ENCODE measurements around the gene AMFR.

Gene AMFR

DNA sequence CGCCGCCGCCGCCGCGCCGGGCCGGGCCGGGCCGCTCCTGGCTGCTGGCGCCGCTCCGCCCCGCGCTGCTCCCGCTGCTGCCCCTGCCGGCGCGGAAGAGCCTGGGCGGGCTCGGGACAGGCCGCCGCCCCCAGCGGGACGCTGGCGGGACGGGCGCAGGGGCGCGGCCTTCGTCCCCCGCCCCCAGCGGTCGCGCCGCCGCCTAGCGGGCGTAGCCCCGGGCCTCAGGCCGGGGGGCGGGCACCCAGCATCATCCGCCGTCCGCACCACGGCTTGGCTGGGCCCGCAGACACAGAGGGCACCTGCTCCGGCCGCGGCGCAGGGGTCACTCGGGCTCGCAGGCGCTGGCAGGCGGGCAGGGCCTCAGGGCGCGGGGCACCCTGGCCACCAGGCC is at the start of gene AMFR:
Gene AMFR, minus strand, starts transcription at position 107 of the 394 bp plus-strand sequence. CDS start 218 bp downstream, outside the sequence.
- DNase-seq = peak; percentile 78

DNA sequence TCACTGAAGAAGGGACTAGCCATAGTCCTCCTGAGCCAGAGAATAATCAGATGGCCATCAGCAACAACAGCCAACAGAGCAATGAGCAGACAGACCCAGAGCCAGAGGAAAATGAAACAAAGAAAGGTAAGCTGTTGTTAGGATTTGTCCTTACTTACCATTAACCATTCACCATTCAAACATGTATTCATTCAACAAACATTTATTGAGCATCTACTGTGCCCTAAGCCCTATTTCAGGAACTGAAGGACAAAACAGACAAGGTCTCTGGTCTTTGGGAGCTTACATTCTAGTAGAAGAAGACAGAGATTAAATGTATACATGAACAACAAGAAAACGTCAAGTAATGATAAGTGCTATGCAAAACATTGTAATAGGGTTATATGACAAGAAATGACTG is 45.3 kb upstream of the AMFR start:
- DNase-seq = no peak

DNA sequence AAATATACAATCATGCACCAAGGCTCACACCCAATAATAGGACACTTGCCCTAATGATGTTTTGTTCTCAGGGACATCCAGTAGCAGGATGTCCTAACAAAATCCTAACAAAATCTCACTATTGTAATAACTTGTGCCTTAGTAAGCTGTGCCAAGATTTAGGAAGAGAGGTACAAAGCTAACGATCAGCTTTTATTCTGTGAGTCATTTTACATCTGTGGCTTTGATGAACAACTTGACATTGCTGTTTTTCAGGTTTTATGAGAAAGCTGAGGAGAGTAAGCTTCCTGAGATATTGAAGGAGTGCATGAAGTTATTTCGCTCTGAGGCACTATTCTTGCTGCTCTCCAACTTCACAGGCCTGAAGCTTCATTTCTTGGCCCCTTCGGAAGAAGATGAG is 44.9 kb upstream of the AMFR start:
- no peak for DNase-seq

DNA sequence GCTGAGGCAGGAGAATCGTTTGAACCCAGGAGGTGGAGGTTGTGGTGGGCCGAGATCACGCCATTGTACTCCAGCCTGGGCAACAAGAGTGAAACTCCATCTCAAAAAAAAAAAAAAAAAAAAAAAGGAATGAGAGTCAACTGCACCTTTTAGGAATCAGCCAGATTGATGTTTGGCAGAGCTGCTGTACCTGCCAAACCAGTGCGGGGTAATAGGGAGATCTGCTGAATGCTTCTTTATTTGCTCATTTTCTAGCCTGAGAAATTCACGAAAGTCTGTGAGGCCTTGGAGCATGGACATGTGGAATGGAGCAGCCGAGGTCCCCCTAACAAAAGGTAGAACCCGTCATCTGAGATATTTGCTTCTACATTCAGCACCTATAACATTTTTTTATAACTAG is 44.4 kb upstream of the AMFR start:
- no peak for DNase-seq

DNA sequence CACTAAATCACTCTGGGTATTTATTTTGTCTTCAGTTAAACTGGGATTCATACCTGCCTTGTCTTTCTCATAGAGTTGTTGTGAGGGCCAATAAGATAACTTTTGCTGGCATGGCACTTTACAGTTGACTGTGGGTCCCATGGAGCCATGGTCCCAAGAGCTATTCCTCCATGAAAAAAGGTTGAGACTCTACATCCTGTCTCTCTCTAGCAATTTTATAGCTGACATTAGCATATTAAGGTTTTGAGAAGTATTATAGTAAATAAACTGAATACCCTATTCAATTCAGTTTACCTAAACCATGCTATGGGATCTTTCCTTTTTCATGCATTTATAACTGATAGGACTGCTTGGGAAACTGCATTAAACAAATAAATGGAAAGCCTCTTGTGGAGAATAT is 43.5 kb upstream of the AMFR start:
- DNase-seq = no peak

DNA sequence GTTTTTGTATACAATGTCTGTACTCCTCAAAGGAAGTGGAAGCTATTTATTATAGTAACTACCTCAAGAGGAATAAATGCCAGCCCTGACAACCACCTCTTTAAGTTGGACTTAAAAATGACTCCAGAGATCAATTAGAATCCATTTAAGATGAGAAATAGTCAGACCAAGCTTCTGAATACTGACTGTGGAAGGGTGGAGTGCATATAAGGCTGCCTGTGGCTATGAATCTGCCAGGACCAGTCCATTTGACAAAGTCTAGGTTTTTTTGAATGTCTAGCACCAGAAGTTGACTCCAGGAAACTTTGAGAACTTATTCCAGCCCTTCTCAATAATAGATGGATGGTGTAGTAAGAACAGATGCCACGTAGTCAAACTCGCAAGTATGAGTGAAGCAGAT is 41.0 kb upstream of the AMFR start:
- DNase-seq = no peak

DNA sequence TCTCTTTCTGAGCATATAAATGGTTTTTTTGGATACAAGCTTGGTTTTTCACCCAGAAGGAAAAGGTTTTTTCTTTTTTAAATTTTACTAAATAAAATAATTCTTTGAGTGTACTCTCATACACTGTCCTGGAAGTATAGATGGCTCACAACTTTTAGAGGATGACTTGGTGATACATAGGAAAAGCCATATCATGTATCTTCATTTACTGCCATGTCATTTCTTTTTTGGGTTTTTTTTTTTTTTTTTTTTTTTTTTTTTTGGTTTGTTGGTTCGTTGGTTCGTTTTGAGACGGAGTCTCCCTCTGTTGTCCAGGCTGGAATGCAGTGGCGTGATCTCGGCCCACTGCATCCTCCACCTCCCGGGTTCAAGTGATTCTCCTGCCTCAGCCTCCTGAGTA is 37.8 kb upstream of the AMFR start:
- DNase-seq = no peak

DNA sequence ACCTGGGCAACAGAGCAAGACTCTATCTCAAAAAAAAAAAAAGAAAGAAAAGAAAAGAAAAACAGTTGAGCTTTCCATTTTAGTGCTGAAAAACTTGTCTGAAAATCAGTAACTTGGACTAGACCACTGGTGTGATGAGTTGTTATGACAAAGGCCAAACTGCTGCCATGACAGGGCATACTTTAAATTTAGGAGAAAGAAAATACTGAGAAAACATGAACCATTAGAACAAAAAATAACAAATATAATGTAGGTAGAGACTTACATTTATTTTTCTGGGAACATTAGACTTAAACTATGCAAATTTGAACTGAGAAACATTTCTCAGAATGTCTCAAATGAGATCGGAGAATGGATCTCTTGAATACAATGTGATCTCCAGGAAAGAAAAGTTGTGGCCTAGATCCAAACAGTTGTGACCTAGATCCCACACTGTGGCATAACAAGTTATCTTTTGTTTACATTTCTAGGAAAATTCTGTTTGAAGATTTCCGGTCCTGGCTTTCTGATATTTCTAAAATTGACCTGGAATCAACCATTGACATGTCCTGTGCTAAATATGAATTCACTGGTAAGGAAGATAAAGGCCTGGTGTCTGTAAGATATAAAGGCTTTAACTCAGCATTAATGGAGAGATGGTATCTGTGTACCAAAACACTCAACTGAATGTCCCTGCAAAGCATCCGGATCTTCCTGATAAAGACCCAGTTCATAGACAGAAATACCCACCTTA is 36.9 kb upstream of the AMFR start:
- no peak for DNase-seq

DNA sequence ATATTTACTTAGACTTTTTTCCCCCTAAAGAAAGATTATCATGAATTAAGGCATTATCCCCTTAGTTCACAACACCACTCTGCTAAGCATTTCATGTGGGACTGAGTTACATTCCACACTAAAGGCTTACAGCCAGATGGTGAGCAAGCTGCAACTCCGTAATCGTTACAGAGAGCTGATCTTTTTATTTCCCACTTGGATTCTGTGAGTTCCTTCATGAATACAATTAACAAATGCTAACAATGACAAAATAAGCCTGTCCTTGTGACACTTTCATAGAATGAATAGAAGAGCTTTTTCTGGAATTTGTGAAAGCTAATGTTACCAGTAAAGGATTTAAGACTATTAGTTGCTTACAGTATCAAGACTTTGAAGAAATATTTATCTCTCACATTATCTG is 34.8 kb upstream of the AMFR start:
- no peak for DNase-seq

DNA sequence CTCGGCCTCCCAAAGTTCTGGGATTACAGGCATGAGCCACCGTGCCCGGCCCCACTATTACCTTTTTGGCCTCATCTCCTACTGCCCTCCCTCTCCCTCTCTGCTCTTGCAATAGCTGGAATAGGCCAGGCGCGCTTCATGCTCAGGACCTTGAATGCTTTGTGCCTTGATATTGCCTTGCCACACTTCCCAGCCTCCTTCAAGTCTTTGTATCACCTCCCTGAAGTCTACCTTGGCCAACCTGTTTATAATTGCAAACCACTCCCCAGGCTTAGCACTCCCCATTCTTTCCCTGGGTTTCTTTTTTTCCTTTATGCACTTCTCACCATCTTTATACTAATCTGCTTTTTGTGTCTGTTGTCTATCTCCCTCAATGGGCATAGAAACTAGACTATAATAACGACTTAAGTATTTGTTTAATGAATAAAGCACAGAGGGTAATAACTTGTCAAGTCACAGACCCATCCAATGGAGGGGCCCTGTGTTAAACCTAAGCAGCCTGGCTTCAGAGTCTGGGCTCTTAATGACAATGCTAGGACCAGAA is 32.7 kb upstream of the AMFR start:
- DNase-seq = no peak

DNA sequence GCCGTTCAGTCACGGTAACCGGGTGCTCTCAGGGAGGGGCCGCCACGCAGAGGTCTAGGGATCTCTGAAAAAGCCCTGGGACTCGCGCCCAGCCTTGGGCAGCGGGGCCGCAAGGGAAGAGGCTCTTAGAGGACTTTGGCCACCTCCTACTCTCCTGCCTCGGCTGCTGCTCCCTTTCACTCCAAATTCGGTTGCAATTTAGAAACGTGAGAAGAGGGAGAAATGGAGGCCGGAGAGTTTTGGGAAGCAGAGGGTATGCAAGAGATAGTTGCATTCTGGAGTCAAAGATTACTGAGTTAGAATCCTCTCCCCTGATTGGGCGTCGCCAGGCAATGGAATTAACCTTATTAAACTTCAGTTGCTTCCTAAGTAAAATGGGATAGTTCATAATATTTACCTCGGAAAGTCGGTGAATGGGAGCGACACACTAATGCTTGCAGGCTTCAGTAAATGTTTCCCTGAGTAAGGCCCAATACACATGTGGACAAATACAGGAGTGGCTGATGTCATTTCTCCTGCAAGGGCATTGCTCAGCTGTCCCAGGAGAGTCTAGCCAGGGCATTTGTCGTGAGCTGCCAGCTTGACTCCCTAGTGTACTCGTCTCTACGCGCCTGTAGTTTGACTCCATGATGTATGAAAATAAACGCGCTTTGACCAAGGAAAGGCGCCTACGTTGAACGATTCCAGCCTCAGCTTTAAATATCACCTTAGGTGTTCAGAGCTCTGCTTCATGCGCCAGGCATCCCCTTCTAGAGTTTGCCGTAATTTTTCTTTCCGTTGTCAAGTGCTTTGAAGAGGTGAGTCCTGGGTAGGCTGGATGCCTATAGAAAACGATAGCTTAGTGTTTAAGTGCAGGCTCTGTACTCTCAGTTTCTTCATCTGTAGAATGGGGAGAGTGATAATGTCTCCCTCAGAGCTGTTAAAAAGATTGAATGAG is 26.7 kb upstream of the AMFR start:
- DNase-seq = no peak

DNA sequence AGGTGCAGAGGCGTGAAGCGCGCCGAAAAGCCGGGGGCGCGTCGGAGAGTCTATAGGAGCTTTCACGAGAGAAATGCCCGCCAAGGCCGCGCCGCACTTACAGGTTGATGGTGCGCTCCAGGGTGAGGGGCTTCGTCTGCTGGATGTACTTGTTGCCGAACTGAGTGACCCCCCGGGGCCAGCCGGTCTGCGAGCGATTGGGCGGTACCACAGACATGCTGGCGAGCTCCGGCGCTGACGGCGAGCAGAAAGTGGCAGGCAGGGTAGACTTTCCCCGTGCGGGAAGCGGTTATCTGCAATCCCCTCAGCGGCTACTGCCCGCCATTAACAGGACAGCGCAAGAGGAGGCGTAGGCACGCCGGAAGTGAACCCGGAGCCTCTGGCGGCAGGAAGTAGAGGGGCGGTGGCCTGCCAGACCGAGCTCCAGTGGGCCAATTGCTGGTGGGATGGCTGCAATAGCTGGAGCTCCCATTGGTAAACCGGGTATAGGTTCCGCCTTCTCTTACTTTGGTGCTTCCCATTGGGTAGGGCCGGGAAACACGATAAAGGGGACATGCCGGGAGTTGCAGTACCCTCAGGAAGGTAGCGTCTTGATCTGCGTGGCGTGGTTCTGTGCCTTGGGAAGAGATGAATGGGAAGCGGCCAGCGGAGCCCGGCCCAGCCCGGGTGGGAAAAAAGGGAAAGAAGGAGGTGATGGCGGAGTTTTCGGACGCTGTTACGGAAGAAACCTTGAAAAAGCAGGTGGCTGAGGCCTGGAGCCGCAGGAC is 25.8 kb upstream of the AMFR start, which contains the start of the genes NUDT21 and OGFOD1:
Gene NUDT21, minus strand, starts transcription at position 347 of the 767 bp plus-strand sequence. Its CDS starts 130 bp downstream, at position 217.
Gene OGFOD1, plus strand, starts transcription at position 569 of the 767 bp plus-strand sequence. Its CDS starts 59 bp downstream, at position 628.
- DNase-seq = peak; percentile 95

DNA sequence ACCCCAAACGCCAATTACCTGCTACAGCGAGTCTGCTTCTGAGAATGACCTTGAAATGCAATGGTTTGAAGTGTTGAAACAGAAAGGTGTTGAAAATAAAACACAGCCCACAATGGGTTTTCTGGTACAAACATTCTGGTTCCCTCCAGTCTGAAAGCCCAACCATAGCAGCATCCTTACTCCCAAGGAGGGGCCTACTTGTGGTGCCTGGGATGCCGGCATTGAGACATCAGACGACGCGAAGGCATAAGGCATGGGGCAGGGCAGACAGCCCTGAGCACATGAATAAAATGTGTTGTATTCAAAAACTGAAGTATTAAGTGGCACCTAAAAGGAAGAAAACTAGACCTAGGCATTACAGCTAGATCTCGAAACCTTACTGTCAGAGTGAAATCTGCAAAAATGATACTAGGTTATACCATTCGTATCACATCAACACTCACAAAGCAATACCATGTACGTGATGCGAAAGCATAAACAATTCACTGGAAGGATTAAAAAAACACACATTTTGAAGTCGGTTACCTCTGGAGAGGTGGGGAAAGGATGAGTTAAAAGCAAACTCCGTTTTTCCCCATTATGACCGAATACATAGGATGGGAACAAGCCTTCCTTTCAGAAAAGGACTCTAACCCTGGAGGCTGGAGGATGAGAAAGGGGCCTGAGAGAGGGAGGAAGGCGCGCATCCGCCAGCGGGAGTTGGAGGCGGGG is 25.1 kb upstream of the AMFR start:
- DNase-seq = no peak

DNA sequence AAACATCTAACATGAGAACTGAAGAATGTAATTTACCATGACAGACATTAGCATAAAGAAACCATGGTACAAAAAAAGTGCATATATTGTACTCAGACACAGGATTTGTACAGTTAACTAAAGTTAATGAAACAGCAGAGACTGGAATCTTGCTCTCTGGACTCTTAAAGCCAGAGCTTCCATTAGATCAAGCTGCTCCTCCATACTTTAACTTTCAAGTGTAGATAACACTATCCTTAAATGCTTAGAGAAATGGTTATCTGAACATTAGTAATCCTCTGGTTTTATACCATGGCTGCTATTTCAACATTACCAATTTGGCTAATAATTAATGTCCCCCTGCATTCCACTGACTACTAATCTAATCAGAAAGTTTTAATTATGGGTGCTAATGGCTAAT is 22.7 kb upstream of the AMFR start:
- DNase-seq = no peak

DNA sequence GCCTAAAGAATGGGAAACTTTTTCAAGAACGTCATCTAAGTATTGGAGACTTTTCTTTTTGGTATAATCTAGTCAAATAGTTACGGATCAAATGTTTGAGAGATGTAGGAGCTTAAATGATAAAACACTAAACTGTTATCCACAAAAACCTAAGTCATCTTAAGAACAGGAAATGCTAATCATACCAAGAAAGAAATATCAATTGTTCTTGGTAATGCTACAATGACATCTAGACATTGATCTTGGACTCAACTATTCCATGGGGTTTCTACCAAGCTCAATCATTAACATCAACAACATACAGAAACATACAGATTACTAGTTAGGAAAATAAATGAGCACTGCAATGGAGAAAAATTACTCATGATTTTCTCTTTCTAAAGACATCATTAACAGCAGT is 21.9 kb upstream of the AMFR start:
- no peak for DNase-seq

DNA sequence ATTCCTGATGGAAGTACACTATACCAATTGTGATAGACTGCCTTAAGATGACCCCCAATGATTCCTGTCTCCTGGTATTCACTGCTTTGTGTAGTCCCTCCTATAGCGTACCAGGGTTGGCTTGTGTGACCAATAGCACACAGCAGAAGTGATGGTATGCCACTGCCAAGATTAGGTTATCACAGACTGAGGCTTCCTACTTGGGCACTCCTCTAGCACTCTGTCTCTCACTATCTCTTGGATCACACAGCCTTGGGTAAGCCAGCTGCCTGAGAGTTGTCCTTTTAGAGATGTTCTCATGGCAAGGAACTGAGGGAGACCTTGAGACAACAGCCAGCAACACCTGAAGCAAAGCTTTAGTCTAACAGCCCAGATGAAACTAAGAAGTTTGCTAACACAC is 12.7 kb upstream of the AMFR start:
- no peak for DNase-seq

DNA sequence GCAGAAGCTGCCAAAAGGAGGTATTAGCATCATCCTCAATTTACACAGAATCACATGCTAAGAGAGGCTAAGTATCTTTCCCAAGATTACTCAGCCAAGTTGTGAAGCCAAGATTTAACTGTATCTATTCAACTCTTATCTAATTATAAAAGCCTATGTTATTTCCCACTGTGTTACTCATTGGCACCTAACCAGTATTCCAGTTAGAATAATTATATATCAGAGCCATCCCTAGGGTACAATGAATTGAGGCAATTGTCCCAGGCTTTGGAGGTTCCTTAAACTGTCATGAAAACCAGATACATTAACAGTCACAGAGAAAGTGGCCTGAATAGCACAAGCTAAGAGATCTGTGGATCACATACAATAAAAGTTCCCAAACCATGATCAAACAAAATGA is 10.9 kb upstream of the AMFR start:
- DNase-seq = no peak

DNA sequence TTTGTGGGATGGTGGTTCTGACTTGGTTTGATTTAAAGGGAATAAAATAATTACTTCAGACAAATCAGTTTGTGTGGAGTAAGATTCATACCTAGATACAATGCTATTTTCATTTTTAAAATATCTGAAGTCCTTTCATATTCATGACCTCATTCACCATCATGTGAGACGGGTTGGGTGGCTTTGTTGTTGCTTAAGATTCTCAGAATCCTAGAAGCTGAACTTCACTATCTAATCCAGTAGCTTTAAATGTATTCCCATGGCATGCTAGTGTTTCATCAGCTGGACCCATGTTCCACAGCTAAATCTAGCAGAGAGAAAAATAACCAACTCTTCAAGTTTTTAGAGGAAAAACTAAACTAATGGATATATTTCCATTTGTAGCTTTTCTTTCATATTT is 2.7 kb upstream of the AMFR start:
- DNase-seq = no peak

DNA sequence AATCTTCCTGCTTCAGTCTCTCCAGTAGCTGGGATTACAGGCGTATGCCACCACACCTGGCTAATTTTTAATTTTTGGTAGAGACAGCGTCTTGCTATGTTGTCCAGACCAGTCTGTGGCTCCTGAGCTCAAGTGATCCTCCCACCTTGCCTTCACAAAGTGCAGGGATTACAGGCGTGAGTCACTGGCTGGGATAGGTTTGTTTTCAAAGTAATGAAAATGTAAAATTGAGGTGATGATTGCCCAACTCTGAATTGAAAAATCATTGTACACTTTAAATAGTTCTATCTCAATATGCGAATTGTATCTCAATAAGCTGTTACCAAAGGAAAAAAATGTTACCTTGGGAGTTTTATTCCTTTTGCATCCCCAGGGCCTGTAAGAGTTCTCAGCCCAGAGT is 1.2 kb upstream of the AMFR start:
- DNase-seq = no peak

DNA sequence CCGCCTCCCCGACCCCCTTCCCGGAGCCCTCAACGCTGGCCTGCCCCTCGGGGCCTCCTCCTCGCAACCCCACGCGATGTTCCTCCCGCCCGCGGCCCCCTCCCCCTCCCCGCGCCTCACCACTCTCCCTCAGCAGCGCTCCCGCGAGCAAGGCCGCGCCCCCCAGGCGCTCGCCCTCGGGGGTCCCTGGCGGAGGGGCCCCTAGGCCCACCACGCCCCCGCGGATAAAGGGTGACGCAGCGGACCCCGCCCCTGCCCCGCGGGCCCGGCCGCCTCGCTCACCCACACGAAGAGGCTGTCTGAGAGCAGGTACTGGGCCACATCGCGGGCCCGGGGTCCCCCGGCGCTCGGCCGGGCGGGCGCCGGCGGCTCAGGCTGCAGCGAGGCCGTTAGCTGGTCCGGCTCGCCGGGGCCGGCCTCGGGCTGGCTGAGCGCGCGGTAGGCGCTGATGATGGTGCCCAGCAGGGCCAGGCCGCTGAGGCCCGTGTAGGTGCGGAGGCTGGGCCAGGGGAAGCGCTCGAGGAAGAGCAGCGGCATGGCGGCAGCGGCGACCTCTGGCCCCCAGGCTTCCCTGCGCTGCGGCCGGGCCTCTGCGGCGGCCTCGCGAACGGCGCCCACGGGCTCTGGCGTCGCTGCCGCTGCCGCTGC is 430 bp downstream of the AMFR start:
- no peak for DNase-seq

DNA sequence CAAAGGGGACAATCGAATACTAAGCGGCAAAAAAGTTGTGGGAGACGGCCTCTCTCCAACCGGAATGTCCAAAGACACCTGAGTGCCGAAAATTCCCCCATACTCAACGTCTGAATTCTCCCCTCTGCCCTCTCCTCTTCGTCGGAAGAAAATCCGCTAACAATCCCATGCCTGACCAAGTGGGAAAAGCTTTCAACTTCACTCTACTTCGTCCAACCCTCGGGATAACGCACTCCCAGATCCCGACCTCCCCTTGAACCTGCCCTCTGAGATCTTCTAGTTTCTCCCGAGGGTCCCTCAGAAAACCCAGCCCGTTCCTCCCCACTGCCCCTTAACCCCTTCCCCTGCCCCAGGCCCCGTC is 961 bp downstream of the AMFR start:
- no peak for DNase-seq

Measured in CD4-positive, alpha-beta T cell treated with Interleukin-15 for 1 hour (primary cell).